Measurements from ENCODE around the gene CD55.

CD55 gene

GRCh38 chr1:207362962-207363860, 41.7 kb downstream of the CD55 start:
- no peak for DNase-seq (ENCODE audit: extremely low read depth, low read depth)
- TF ChIP-seq CTCF (IDR thresholded peaks at IDR 0.05; ENCODE audit: low read depth, low read length): no peak

GRCh38 chr1:207363871-207364270, 42.4 kb downstream of the CD55 start:
- no peak for DNase-seq (ENCODE audit: extremely low read depth, low read depth)
- no peak for TF ChIP-seq CTCF (IDR thresholded peaks at IDR 0.05; ENCODE audit: low read depth, low read length)

- DNase-seq (ENCODE audit: extremely low read depth, low read depth): no peak
- TF ChIP-seq CTCF (IDR thresholded peaks at IDR 0.05; ENCODE audit: low read depth, low read length): no peak
Measured at GRCh38 chr1:207364614-207365013, 43.1 kb downstream of the CD55 start.

- TF ChIP-seq CTCF (IDR thresholded peaks at IDR 0.05; ENCODE audit: low read depth, low read length): no peak
- no peak for DNase-seq (ENCODE audit: extremely low read depth, low read depth)
Measured at GRCh38 chr1:207365063-207365462, 43.6 kb downstream of the CD55 start.

GRCh38 chr1:207366022-207366421, 44.5 kb downstream of the CD55 start:
- DNase-seq (ENCODE audit: extremely low read depth, low read depth): no peak
- no peak for TF ChIP-seq CTCF (IDR thresholded peaks at IDR 0.05; ENCODE audit: low read depth, low read length)

- no peak for TF ChIP-seq CTCF (IDR thresholded peaks at IDR 0.05; ENCODE audit: low read depth, low read length)
- DNase-seq (ENCODE audit: extremely low read depth, low read depth): no peak
Measured at GRCh38 chr1:207388721-207389120, 67.2 kb downstream of the CD55 start.

- no peak for TF ChIP-seq CTCF (IDR thresholded peaks at IDR 0.05; ENCODE audit: low read depth, low read length)
Measured at GRCh38 chr1:207389728-207390464, 68.4 kb downstream of the CD55 start.

More at GRCh38 chr1:207389728-207390464, 68.4 kb downstream of the CD55 start:
- DNase-seq (ENCODE audit: extremely low read depth, low read depth): no peak

Data from AG09319 (cell line).